SW480 (cell line): Measurements from ENCODE around the gene THEM5.
A peak's percentile ranks its signal among the peaks of the same experiment; 100 is the strongest.

Experiments used
- DNase-seq: peaks from one replicate; pipeline ENCODE4 v3.0.0-alpha.2; 2016; ENCODE audit warnings: low spot score

The THEM5 gene

GRCh38 chr1:151839457-151840403 is 13.8 kb downstream of the THEM5 start, which contains the start of gene C2CD4D:
Gene C2CD4D (minus strand): TSS chr1:151839820. CDS start chr1:151838989, 831 bp downstream.
- DNase-seq, result peak; percentile 94

- DNase-seq, result no peak
Observed at GRCh38 chr1:151839082-151839412, 14.5 kb downstream of the THEM5 start.

- no peak for DNase-seq
Observed at GRCh38 chr1:151838222-151839081, 15.1 kb downstream of the THEM5 start.

GRCh38 chr1:151837884-151838221 is 15.7 kb downstream of the THEM5 start:
- no peak for DNase-seq

GRCh38 chr1:151837197-151837596 is 16.3 kb downstream of the THEM5 start:
- no peak for DNase-seq

- no peak for DNase-seq
Observed at GRCh38 chr1:151835596-151835995, 17.9 kb downstream of the THEM5 start.

GRCh38 chr1:151834239-151834638 is 19.3 kb downstream of the THEM5 start:
- no peak for DNase-seq

GRCh38 chr1:151833172-151833900 is 20.2 kb downstream of the THEM5 start:
- no peak for DNase-seq

GRCh38 chr1:151832318-151832980 is 21.1 kb downstream of the THEM5 start:
- DNase-seq, result peak; percentile 46

GRCh38 chr1:151831605-151832004 is 21.9 kb downstream of the THEM5 start, which contains the start of gene RORC:
Gene RORC (minus strand): TSS chr1:151831802. CDS start chr1:151831764, 38 bp downstream.
- DNase-seq, result peak; percentile 6

- DNase-seq, result no peak
Observed at GRCh38 chr1:151831256-151831591, 22.3 kb downstream of the THEM5 start.

GRCh38 chr1:151830055-151830454 is 23.5 kb downstream of the THEM5 start:
- no peak for DNase-seq

GRCh38 chr1:151829352-151830046 is 24.0 kb downstream of the THEM5 start:
- no peak for DNase-seq

GRCh38 chr1:151828921-151829320 is 24.6 kb downstream of the THEM5 start:
- DNase-seq, result peak; percentile 80

- DNase-seq, result no peak
Observed at GRCh38 chr1:151827853-151828252, 25.7 kb downstream of the THEM5 start.

- DNase-seq, result no peak
Observed at GRCh38 chr1:151825751-151826660, 27.5 kb downstream of the THEM5 start.

- no peak for DNase-seq
Observed at GRCh38 chr1:151825204-151825603, 28.3 kb downstream of the THEM5 start.

GRCh38 chr1:151823175-151823574 is 30.3 kb downstream of the THEM5 start:
- DNase-seq, result no peak

- DNase-seq, result no peak
Observed at GRCh38 chr1:151822404-151822803, 31.1 kb downstream of the THEM5 start.

- DNase-seq, result no peak
Observed at GRCh38 chr1:151820940-151821339, 32.6 kb downstream of the THEM5 start.
